Activated CD4-positive, CD25-positive, alpha-beta regulatory T cell (primary cell): ENCODE results near the gene TOX2.

Source experiments
- DNase-seq, 4 experiments: peaks; one replicate each; lab custom pipeline; 2025; lab: John Stamatoyannopoulos, UW

Gene TOX2, protein sequence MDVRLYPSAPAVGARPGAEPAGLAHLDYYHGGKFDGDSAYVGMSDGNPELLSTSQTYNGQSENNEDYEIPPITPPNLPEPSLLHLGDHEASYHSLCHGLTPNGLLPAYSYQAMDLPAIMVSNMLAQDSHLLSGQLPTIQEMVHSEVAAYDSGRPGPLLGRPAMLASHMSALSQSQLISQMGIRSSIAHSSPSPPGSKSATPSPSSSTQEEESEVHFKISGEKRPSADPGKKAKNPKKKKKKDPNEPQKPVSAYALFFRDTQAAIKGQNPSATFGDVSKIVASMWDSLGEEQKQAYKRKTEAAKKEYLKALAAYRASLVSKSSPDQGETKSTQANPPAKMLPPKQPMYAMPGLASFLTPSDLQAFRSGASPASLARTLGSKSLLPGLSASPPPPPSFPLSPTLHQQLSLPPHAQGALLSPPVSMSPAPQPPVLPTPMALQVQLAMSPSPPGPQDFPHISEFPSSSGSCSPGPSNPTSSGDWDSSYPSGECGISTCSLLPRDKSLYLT

GRCh38 chr20:43914311-43915210, at the start of gene TOX2:
TOX2 (plus strand) TSS chr20:43914852; CDS start chr20:43914892, 40 bp downstream.
- peak; percentile 16 to 45 (median 30) for DNase-seq

DNA sequence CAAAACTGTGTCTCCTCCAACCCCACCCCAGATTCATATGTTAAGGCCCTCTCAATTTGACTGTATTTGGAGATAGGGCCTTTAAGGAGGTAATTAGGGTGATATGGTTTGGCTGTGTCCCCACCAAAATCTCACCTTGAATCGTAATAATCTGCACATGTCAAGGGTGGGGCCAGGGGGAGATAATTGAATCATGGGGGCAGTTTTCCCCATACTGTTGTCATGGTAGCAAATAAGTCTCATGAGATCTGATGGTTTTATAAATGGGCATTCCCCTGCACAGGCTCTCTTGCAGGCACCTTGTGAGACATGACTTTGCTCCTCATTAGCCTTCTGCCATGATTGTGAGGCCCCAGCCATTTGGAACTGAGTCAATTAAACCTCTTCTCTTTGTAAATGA, 46.6 kb upstream of the TOX2 start:
- no peak for DNase-seq

GRCh38 chr20:43870484-43870883, 44.2 kb upstream of the TOX2 start:
- DNase-seq: no peak

DNA sequence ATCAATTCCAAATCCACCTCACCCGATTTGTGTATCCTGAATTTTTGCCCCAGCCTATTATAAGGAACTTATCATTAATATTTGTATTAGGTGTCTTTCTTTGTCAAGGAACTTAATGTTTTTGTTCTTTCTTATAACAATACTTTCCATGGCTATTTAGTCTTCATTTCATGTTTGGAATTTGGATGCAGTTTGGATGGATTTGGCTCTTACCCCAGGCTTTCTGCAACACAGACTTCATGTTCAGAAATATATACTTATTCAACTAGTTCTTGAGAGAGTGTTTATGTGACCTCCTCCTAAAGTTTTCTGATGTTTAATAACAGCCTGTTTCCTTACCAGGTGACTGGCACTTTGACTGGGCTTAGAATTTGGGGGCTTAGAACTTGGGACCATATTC, 35.9 kb upstream of the TOX2 start:
- no peak for DNase-seq

DNA sequence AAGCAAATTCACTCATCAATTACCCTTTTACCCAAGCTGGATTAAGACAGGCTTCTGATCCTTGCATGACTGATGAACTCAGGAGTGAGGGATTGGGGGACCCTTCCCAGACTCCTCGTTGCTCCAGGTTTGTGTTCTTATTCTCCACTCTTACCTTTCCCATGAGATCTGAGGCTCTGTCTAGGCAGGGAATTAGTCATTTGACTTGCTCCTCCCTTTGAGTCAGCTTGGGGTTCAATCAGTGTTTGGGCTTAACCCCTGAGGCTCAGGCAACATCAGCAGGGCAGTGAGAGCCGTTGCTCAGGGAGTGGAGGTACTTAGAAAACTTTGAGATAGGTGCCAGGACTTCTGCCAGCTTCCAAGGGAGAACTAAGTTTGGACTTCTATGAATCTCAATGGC, 20.7 kb upstream of the TOX2 start:
- DNase-seq: no peak

GRCh38 chr20:43894491-43894890, 20.2 kb upstream of the TOX2 start:
- no peak for DNase-seq

DNA sequence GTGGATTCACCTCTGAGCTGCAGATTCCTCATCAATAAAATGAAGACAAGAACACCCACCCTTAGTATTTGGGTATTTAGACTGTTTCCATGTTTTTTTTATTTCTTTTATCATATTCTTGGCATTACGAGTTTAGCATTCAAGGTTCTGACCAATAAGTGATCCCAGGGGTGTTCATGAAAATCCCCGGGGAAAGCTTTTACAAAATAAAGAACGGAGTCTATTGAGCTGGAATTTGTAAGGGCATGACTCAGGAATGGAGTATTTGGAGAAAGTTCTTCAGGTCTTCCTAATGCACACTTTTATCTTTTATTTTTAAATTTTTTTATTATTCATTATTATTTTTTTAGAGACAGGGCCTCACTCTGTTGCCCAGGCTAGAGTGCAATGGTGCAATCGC, 19.4 kb upstream of the TOX2 start:
- no peak for DNase-seq

GRCh38 chr20:43899274-43900120, 15.2 kb upstream of the TOX2 start:
- no peak for DNase-seq

DNA sequence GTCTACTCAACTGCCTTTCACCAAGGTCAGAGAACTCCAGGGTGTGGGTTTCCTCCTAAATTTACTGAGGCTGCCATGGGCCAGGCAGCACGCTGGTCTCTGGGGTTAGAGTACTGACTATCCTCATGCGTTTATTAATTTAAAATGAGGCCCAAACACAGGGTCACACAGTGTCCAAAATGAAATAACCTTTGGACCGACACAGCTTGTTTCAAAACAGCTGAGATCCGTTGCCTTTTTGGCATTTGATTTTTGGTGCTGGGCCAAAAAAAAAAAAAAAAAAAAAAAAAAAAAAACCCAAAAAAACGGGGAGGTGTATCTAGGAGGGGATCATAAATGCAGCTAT, 14.6 kb upstream of the TOX2 start:
- no peak for DNase-seq

GRCh38 chr20:43900496-43900895, 14.2 kb upstream of the TOX2 start:
- DNase-seq: no peak

DNA sequence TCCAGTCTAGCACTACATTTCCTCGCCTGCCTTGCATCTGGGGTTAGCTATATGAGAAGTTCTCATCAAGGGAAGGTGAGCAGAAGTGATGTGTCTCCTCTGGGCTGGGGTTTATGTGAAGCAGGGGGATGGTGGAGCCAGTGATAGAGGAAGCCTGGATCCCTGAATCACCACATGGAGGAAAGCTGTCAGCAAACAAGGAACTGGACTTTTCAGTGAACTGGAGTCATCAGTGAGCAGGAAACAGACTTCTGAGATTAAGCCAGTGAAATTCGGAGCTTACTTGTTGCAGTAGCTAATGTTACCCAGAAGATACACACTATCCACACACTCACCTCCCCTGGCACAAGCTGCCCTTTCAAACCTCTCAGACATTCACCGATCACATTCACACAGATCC, 13.4 kb upstream of the TOX2 start:
- no peak for DNase-seq

DNA sequence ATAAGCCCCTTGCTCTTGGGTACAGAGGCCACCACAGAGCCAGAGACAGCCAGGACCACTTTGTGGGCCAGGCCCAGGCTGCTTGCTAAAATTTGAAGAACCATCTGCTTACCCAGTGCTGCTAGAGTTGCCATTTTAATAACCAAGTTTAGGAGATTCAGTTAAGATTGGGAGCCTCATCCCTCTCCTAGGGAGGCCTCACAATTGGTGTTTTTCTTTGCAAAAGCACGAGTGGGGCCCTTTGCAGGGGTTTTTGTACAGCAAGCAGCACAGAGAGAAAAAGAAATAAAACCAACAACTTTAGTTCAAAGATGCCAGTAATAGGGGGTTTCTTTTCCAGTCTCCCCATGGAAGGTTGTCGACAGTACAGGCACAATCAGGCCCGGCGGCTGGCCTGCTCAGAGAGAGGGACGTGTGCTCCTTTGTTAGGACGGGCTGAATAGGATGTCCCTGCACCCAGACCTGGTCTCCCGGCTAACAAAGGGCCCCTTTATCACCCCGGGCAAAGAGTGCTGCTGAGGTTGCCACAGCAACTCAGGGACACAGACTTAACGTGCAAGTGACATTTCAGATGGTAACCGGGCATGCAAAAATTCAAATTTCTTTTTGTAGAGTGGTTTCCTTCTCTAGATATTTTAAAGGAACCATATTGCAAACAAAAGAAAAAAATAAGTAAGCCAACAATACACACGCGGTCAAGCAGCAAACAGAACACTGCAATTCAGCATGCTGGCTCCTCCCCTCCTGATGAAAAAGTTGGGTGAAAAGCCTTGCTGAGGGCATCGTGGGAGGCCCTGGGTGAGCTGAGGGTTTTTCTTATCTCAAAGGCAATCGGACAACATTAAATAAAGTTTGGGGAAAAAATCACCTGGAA, 10.5 kb upstream of the TOX2 start:
- DNase-seq: no peak

DNA sequence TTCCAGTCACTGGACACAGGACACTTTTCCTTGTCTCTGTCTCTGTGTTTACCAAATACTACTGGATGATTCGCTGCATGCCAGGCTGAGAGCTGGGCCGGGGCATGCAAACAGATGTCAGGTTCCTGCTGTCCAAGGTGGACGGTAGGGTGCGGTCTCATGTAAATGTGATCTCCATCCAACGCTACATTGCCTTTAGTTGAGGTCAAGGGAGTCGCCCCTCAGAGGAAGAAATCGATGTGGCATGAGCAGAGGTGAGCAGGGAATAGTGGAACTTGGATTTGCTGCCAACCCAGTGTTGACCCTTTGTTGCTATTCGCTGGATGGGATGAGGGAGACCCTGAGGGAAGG, 9.8 kb upstream of the TOX2 start:
- DNase-seq: no peak

- DNase-seq: no peak
Measured at GRCh38 chr20:43906505-43907034, 8.1 kb upstream of the TOX2 start.

- no peak for DNase-seq
Measured at GRCh38 chr20:43909211-43909610, 5.4 kb upstream of the TOX2 start.

- no peak for DNase-seq
Measured at GRCh38 chr20:43909720-43910119, 4.9 kb upstream of the TOX2 start.

GRCh38 chr20:43910564-43910963, 4.1 kb upstream of the TOX2 start:
- no peak for DNase-seq

DNA sequence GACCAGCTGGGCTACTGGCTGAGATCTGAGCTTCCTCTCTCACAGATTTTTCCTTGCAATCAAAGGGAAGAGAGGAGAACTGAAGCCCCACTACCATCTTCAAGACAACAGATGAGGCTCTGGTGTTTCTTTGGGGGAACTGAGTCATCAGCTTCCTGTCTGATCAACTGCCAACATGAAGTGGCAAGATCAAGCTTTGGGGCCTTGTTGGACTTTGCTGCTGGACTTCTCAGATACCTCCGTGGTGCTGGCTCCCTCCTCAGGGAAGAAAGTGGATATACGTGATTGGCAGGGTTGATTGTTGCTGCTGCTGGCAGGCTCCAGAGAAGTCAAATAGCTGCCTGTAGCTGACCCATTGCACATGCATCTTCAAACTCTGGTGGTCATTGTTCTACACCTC, 3.6 kb upstream of the TOX2 start:
- no peak for DNase-seq

DNA sequence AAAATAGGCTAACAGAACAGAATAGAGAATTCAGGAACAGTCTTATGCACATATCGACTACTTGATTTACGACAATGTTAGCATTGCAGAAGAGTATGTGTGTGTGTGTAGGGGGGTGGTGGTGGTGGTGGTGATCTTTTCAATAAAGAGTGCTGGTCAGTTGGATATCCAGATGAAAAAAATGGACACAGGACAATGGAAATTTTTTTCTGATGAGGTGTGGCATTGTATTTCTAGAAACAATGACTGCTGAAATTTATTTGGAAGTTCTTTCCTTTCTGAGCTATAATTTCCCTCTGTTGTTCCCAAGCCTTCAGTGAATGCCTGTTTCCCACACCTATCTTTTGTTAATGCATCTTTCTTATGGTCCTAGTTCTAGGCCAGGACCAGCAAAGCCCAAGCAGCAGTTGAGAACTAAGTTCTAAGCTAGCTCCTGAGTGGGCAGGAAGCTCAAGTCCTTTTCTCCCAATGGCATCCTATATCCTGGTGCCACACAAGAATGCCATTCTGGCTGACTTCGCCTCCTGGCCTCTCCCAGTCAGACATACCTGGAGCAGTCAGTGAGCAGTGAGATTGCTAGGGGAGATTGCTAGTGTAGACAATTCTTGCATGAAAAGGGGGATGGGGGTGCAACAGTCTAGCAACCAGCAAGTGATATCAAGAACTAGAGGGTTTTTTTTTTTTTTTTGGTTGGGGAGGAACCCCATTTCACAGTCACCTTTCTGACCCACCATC, 1.2 kb upstream of the TOX2 start:
- no peak for DNase-seq
